CD4-positive, alpha-beta T cell treated with Interleukin-1 beta for 1 hour (primary cell): ENCODE results near the gene PLCL1.

Experiments used
- DNase-seq, 2 donors: peaks; one replicate each; pipeline ENCODE4 v3.0.0-alpha.2; 2020 to 2022

The PLCL1 gene

DNA sequence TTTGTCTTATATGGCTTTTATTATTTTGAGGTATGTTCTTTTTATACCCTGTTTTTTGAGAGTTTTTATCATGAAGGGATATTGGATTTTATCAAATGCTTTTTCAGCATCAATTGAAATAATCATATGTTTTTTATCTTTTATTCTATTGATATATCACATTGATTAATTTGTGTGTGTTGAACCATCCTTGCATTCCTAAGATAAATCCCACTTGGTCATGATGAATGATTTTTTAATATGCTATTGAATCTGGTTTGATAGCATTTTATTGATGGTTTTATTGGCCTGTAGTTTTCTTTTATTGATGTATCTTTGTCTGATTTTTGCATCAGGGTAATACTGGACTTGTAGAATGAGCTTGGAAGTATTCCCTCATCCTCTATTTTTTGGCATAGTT is 160.3 kb downstream of the PLCL1 start:
- DNase-seq = no peak

GRCh38 chr2:197965756-197966155 is 161.4 kb downstream of the PLCL1 start:
- no peak for DNase-seq

DNA sequence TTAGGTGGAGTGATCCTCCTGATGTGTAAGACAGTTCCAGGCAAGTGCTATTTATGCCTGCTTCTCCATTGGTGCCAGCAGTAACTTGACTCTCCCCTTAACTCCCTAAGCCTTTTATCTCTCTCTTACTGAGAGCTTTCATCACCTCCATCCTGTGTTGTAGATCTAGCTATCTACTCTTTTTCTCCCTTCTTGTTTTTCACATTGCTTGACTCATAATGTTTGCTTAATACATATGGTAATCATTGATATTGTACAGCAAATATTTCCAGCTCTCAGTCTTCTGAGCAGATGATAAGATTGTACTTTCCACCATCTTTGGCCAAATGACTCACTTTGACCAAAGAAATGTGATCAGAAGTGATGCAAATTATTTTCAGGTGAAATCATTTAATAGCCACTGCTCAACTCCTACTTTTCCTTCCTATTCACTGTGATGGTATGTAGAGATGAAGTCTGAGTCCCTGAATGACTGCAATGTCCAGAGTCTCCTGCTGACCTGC is 165.0 kb downstream of the PLCL1 start:
- DNase-seq = no peak

GRCh38 chr2:197972061-197972460 is 167.7 kb downstream of the PLCL1 start:
- DNase-seq = no peak

GRCh38 chr2:197972587-197972986 is 168.2 kb downstream of the PLCL1 start:
- DNase-seq = no peak

- DNase-seq = no peak
These were observed 169.4 kb downstream of the PLCL1 start for GRCh38 chr2:197973772-197974171.

- no peak for DNase-seq
These were observed 171.6 kb downstream of the PLCL1 start for GRCh38 chr2:197975931-197976519.

DNA sequence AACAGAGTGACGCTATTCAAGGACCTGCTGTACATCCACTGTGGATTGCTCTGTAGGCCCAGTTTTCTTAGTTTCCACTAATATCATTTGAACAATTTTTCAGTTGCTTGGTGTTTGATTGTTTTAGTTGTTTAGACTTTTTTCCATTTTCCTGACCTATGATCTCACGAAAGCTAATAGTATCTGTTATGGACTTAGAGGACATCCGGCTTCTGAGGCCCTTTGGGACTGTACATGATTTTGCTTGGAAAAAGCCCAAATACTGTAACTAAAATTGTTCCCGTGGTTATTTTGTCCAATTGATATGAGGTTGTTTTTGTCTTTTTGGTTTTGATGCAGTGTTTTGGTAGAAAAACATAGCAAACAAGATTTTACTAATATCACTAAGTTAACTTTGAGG is 174.6 kb downstream of the PLCL1 start:
- no peak for DNase-seq

DNA sequence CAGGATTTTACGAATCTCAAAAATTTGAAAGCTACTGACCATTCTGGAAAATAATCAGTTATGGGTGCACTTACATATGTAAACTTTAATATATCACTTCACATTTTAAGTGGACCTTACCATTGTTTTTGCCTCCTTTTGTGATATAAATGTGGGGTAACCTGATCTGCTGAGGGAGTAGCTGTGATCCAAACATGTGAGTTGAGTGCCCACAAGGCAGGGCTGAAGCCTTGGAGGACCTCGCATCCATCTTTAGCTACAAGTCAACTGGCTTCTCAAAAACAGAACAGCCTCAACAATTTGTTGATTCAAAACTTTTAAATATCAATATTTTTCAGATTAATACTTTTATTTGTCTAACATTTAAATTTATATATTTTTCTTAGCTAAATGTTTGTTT is 178.2 kb downstream of the PLCL1 start:
- DNase-seq = no peak

- no peak for DNase-seq
These were observed 180.7 kb downstream of the PLCL1 start for GRCh38 chr2:197985029-197985638.

- no peak for DNase-seq
These were observed 182.6 kb downstream of the PLCL1 start for GRCh38 chr2:197986977-197987376.

GRCh38 chr2:197990356-197990755 is 186.0 kb downstream of the PLCL1 start:
- no peak for DNase-seq

- no peak for DNase-seq
These were observed 188.2 kb downstream of the PLCL1 start for GRCh38 chr2:197992482-197993133.

GRCh38 chr2:197993363-197993762 is 189.0 kb downstream of the PLCL1 start:
- DNase-seq = no peak

DNA sequence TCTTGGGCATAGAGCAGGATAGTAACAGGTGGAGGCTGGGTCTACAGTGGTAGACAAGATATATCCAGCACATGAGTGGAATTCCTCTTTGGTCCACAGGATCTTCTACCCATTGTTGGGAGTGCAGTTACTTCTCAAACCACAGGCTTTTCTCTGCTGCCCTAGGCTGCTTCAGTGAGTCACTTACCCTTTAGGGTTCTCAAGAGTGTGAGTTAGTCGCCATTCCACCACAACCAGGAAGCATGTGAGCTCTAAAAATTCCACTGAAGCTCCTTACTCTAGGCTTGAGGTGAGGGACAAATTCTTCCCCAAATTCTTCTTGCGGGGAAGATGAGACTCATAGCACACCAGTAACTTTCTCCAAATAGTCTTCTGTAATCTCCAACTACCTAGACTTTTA is 189.4 kb downstream of the PLCL1 start:
- no peak for DNase-seq

DNA sequence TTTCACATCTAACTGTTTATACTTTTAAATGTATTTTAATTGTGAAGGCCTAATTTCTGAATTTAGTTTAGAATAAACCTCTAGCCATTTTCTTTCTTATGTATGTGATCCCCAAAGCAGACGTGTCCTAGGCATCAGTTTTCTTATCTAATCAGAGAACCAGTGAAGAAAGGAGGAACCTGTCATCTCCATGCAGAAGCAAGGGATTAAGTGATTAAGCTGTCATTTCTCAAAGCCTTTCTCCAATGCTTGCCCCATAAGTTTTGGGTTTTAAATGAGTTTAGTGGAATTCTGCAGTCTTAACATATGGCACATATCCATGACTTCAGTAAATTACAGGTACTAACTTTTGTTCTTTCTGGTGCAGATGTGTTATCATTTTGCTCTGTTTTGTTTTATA is 190.4 kb downstream of the PLCL1 start:
- DNase-seq = no peak

DNA sequence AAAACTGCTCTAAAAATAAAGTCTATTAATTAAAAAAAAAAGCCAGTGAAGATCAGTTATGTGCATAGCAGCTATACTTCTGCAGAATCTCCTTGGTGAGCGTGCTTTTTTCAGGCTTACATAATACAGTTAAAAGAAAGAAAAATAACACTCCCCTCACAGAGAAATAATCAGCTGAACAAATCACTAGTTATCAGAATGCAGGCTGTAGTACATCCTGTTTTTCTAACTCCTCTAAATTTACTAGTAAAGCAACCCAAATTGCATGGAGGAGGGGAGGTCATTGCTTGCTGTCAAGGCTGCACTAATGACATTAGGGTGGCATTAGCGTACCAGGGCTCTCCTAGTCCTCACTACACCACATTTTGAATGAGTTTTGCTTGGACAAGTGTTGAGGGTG is 192.2 kb downstream of the PLCL1 start:
- DNase-seq = no peak

GRCh38 chr2:197997083-197997541 is 192.7 kb downstream of the PLCL1 start:
- no peak for DNase-seq

DNA sequence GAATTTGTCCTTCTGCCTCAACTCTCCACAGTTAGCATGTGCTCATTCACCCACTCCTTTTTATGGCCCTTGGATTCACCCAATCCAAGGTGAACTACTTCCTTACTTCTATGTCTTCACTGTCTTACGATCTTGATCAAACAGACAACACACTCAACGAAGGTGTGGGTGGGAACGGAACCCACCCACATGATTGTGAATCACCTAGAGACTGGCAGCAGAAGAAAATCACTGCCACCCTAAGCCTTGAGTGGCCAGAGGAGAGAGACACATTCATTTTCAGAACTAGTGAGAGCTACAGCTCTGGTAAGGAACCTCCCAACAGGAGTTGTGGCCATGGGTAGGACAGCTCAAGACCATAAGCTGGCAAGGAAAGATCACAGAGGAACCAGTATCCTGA is 194.3 kb downstream of the PLCL1 start:
- no peak for DNase-seq

- DNase-seq = no peak
These were observed 196.0 kb downstream of the PLCL1 start for GRCh38 chr2:198000417-198000816.

DNA sequence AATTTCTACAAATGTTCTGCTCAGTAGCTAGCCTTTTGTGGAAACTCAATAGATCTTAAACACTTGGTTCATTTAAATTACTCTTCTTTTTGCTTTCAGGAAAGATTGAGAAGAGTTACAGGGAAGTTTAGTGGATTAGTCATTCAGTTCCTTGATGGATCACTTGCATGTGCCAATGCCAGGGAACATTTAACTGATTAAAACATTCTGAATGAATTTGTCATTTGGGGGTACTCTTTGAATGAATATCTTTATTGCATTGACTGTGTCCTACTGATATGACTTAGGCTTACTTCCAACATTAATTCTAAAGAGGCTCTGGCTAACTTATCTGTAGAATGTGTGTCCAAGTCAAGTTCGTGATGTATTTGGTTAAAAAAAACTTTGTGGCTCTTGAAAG is 199.8 kb downstream of the PLCL1 start:
- DNase-seq = no peak

DNA sequence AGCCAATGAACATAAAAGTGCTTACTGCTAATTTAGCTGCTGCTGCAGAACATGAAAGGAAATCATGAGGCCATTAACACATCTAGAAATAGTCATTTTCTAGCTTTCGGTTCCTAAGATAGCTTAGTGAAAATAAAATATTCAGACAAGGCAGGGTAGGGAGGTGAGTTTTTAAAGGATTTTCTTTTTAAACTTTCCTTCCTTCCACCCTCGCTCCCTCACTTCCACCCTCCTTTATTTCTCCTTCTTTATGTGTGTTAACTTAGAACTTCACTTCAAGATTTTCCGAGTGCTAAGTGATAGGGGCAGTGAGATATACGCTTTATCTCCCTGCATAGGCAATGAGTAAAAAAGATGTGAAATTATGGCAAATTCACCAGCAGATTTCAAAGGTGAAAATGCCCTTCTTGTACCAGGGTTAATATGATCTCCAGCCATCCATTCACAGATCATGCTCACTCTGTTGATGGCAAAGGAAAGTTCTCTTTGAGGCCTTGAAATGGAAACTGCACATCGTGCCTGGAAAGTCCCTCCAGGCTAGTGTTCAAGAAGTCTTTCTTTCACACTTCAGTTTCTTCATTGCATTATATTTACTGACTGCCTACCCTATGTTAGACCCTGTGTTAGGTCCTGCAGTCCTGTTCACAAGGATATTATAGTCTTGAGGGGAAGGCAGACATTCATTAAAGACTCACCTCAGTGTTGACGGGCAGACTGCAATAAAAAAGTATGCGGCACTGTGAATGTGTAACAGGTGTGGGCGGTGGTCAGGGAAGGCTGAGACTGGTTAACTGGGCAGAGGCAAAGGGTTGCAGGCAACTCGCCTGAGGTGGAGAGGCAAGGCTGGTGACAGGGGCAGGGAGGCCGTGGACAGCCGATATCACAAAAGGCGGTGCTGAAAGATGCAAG is 200.8 kb downstream of the PLCL1 start:
- peak in 1 of 2 donors; percentile 33 for DNase-seq

GRCh38 chr2:198006733-198007132 is 202.3 kb downstream of the PLCL1 start:
- no peak for DNase-seq
